H1 (cell line): ENCODE data around the gene LRRC23. TPM values are rescaled to one million over a fixed set of nuclear protein-coding genes. Genes with fewer than 3 reads are reported as not detected.

Experiments
- CTCF ChIA-PET: fragments of 300-600 bp; sonication (Branson Sonifier 250); formaldehyde crosslinking; loops from one replicate; lab custom pipeline; 2021; ENCODE audit not compliant: partially characterized antibody; lab: Charles Lee
- POLR2A ChIA-PET: fragments of 300-600 bp; sonication (Branson Sonifier 250); formaldehyde crosslinking; loops from one replicate; lab custom pipeline; 2021; ENCODE audit warnings: inconsistent platforms; ENCODE audit not compliant: partially characterized antibody; lab: Charles Lee
- DNase-seq, 2 experiments: peaks; one replicate each; pipeline versions ENCODE4 v3.0.0 to v3.0.0-alpha.2; 2010 to 2022; ENCODE audit warnings: low spot score in 2 of 2, low read depth in 1 of 2, mixed read lengths in 1 of 2
- FAIRE-seq: peaks from 2 replicates; lab custom pipeline; 2011; peaks lifted over from hg19 to GRCh38; lab: Jason Lieb, UNC
- H2AFZ ChIP-seq: 2 replicates; pipeline ENCODE4 v1.8.1; 2012; ENCODE audit warnings: low read length, inconsistent platforms
- H2AK5ac ChIP-seq: 2 replicates; pipeline ENCODE4 v1.6.1; 2013; ENCODE audit warnings: low read depth, low read length
- H2BK120ac ChIP-seq: replicated peaks from 2 replicates; pipeline ENCODE3; 2013; ENCODE audit warnings: low read depth, low read length, inconsistent platforms
- H2BK12ac ChIP-seq: 2 replicates; pipeline ENCODE4 v1.6.1; 2013; ENCODE audit warnings: low read depth, low read length
- H2BK15ac ChIP-seq: 2 replicates; pipeline ENCODE4 v1.6.1; 2013; ENCODE audit warnings: low read length
- H2BK20ac ChIP-seq: 2 replicates; pipeline ENCODE4 v1.6.1; 2013; ENCODE audit warnings: low read length
- H2BK5ac ChIP-seq: 2 replicates; pipeline ENCODE4 v1.6.1; 2013; ENCODE audit warnings: low read depth, low read length
- H3K14ac ChIP-seq: 2 replicates; pipeline ENCODE4 v1.6.1; 2013; ENCODE audit warnings: inconsistent platforms; ENCODE audit not compliant: insufficient read length
- H3K18ac ChIP-seq: 2 replicates; pipeline ENCODE4 v1.6.1; 2013; ENCODE audit warnings: low read length; ENCODE audit errors: extremely low read depth
- H3K23ac ChIP-seq: 2 replicates; pipeline ENCODE4 v1.6.1; 2013; ENCODE audit warnings: inconsistent platforms; ENCODE audit not compliant: insufficient read length
- H3K23me2 ChIP-seq: 2 replicates; pipeline ENCODE4 v1.6.1; 2013; ENCODE audit warnings: low read depth, low read length
- H3K27ac ChIP-seq: 2 replicates; pipeline ENCODE4 v1.6.1; 2011; ENCODE audit warnings: low read depth, low read length, inconsistent platforms
- H3K27me3 ChIP-seq, 4 experiments: replicated peaks in 1 of 4; 1 replicate in 1 of 4; 2 replicates in 3 of 4; pipeline versions ENCODE4 v1.6.1 to v1.8.1; 2011 to 2013; ENCODE audit warnings: low read length in 3 of 4, mild to moderate bottlenecking in 3 of 4, inconsistent platforms in 2 of 4, mixed read lengths in 2 of 4, moderate library complexity in 1 of 4; ENCODE audit not compliant: control insufficient read depth in 3 of 4, insufficient read depth in 3 of 4; ENCODE audit errors: extremely low read depth in 1 of 4
- H3K36me3 ChIP-seq, 4 experiments: 2 replicates each; pipeline versions ENCODE4 v1.6.1 to v1.8.1; 2011 to 2013; ENCODE audit warnings: mild to moderate bottlenecking in 4 of 4, low read length in 3 of 4, moderate library complexity in 2 of 4, control low read depth in 1 of 4, inconsistent platforms in 1 of 4; ENCODE audit not compliant: insufficient read depth in 4 of 4, control insufficient read depth in 2 of 4
- H3K4ac ChIP-seq: replicated peaks from 2 replicates; pipeline ENCODE3; 2013; ENCODE audit warnings: low read length, low read depth, mixed read lengths, inconsistent platforms; ENCODE audit not compliant: insufficient read length
- H3K4me1 ChIP-seq, 4 experiments: replicated peaks in 1 of 4; 1 replicate in 1 of 4; 2 replicates in 3 of 4; pipeline versions ENCODE4 v1.6.1 to v1.8.1; 2011 to 2013; ENCODE audit warnings: low read length in 3 of 4, inconsistent platforms in 2 of 4, mixed read lengths in 1 of 4; ENCODE audit not compliant: insufficient read depth in 4 of 4, control insufficient read depth in 3 of 4
- H3K4me2 ChIP-seq, 2 experiments: 2 replicates each; pipeline versions ENCODE4 v1.6.1 to v1.8.1; 2011 to 2013; ENCODE audit warnings: low read depth in 2 of 2, low read length in 2 of 2, control low read depth in 1 of 2, inconsistent platforms in 1 of 2, mild to moderate bottlenecking in 1 of 2; ENCODE audit not compliant: insufficient read depth in 1 of 2
- H3K4me3 ChIP-seq, 4 experiments: fragments of 200-600, 300-600 bp in 1 of 4; sonication (generic), shearing (Covaris generic), sonication (Bioruptor Twin) in 1 of 4; 2 replicates each; pipeline versions ENCODE4 v1.5.1 to v1.8.1; 2011 to 2016; ENCODE audit warnings: low read length in 4 of 4, low read depth in 3 of 4, control low read depth in 2 of 4, inconsistent platforms in 2 of 4, mild to moderate bottlenecking in 2 of 4, mixed read lengths in 1 of 4, moderate library complexity in 1 of 4; ENCODE audit not compliant: insufficient read depth in 2 of 4; ENCODE audit errors: extremely low read depth in 1 of 4
- H3K56ac ChIP-seq: replicated peaks from 2 replicates; pipeline ENCODE3; 2013; ENCODE audit warnings: low read depth, mild to moderate bottlenecking, mixed read lengths, low read length, inconsistent platforms; ENCODE audit not compliant: insufficient read length
- H3K79me1 ChIP-seq: 2 replicates; pipeline ENCODE4 v1.6.1; 2013; ENCODE audit warnings: low read depth, low read length, control low read depth
- H3K79me2 ChIP-seq, 2 experiments: 2 replicates each; pipeline versions ENCODE4 v1.6.1 to v1.8.1; 2012 to 2013; ENCODE audit warnings: low read length in 2 of 2, mild to moderate bottlenecking in 2 of 2, inconsistent platforms in 1 of 2; ENCODE audit not compliant: insufficient read depth in 2 of 2, control insufficient read depth in 1 of 2
- H3K9ac ChIP-seq, 4 experiments: replicated peaks in 1 of 4; 1 replicate in 1 of 4; 2 replicates in 3 of 4; pipeline versions ENCODE4 v1.6.1 to v1.8.1; 2011 to 2013; ENCODE audit warnings: low read depth in 3 of 4, low read length in 3 of 4, control low read depth in 2 of 4, mild to moderate bottlenecking in 2 of 4, moderate library complexity in 2 of 4, inconsistent platforms in 1 of 4; ENCODE audit errors: extremely low read depth in 1 of 4
- H3K9me3 ChIP-seq, 2 experiments: 2 replicates each; pipeline versions ENCODE4 v1.6.1 to v1.8.1; 2012 to 2013; ENCODE audit warnings: mild to moderate bottlenecking in 2 of 2, moderate library complexity in 2 of 2, control low read depth in 1 of 2, inconsistent platforms in 1 of 2, low read depth in 1 of 2, low read length in 1 of 2, mixed read lengths in 1 of 2; ENCODE audit not compliant: insufficient read depth in 2 of 2
- H4K20me1 ChIP-seq, 2 experiments: replicated peaks in 1 of 2; 2 replicates each; pipeline versions ENCODE3 to v1.8.1; 2011 to 2013; ENCODE audit warnings: inconsistent platforms in 2 of 2, low read length in 2 of 2, mild to moderate bottlenecking in 1 of 2; ENCODE audit not compliant: insufficient read depth in 2 of 2, control insufficient read depth in 1 of 2
- H4K5ac ChIP-seq: 2 replicates; pipeline ENCODE4 v1.6.1; 2013; ENCODE audit warnings: low read length, low read depth, mixed read lengths, inconsistent platforms; ENCODE audit not compliant: insufficient read length
- H4K8ac ChIP-seq: 2 replicates; pipeline ENCODE4 v1.8.0; 2013; ENCODE audit warnings: mild to moderate bottlenecking, moderate library complexity, low read length, inconsistent platforms; ENCODE audit not compliant: insufficient read depth; ENCODE audit errors: extremely low read depth
- H4K91ac ChIP-seq: replicated peaks from 2 replicates; pipeline ENCODE3; 2013; ENCODE audit warnings: low read length, mixed read lengths, inconsistent platforms; ENCODE audit not compliant: insufficient read length
- ASH2L ChIP-seq: fragments of 200-600, 300-600 bp; sonication (generic); IDR thresholded peaks from one replicate; pipeline ENCODE4 v1.7.1; 2017; ENCODE audit warnings: low read length
- CREB1 ChIP-seq: IDR thresholded peaks from 2 replicates; pipeline ENCODE4 v1.6.1; 2012; ENCODE audit warnings: inconsistent platforms
- HDAC6 ChIP-seq: IDR thresholded peaks from one replicate; pipeline ENCODE4 v1.7.1; 2012; ENCODE audit warnings: low read depth, mild to moderate bottlenecking, inconsistent platforms, low read length, moderate library complexity
- RBBP5 ChIP-seq: IDR thresholded peaks from 2 replicates; pipeline ENCODE4 v1.7.1; 2012; ENCODE audit warnings: low read depth, mild to moderate bottlenecking, inconsistent platforms, low read length, moderate library complexity, borderline replicate concordance
- TAF1 ChIP-seq: IDR thresholded peaks from 2 replicates; pipeline ENCODE4 v1.6.1; 2011; ENCODE audit warnings: mild to moderate bottlenecking, low read depth, low read length
- WGBS, 2 experiments: shearing (Covaris generic) in 1 of 2; methylation state at CpG; one replicate each; pipeline versions ENCODE4 v1.1.6 to v1.1.7; 2013 to 2015; ENCODE audit warnings: low lambda C conversion rate in 2 of 2, mixed read lengths in 2 of 2, inconsistent platforms in 1 of 2, low coverage in 1 of 2, missing lambda C conversion rate in 1 of 2; ENCODE audit not compliant: insufficient replicate concordance in 2 of 2, insufficient coverage in 1 of 2, insufficient read length in 1 of 2; ENCODE audit errors: extremely low coverage in 1 of 2, missing lambda C conversion rate in 1 of 2; 5-methylcytosine and 5-hydroxymethylcytosine counted together
- polyA plus RNA-seq, 7 experiments: library from polyadenylated mRNA; depleted of rRNA in 3 of 7; stranded (reverse) in 5 of 7; unstranded in 2 of 7; fragments of >200 nt in 5 of 7; fragments of 200-250 nt in 2 of 7; gene quantifications; 1 replicate in 5 of 7; 2 replicates in 1 of 7; 4 replicates in 1 of 7; pipeline versions ENCODE4 v1.2.1 to v1.2.3, GENCODE V29; 2011 to 2013; ENCODE audit warnings: missing spikeins in 2 of 7, mixed read lengths in 2 of 7
- total RNA-seq: library from RNA; stranded (reverse); fragmentation: NEBNext Ultra II Directional; extraction: Animal tissue kit (Norgen Biotek cat#: 25700); gene quantifications from 2 replicates; pipeline ENCODE4 v1.2.1, GENCODE V29; 2021
- TF ChIP-seq, protein P1 (sequence below): IDR thresholded peaks from 2 replicates; pipeline ENCODE4 v1.6.1; 2012; ENCODE audit warnings: inconsistent platforms

The LRRC23 gene
- total and polyA plus RNA-seq, 2 of the 8 experiments (the other 6 are each of a cell fraction or from before 2014, with no cell fraction given), result 2.5 to 3.6 TPM

DNA sequence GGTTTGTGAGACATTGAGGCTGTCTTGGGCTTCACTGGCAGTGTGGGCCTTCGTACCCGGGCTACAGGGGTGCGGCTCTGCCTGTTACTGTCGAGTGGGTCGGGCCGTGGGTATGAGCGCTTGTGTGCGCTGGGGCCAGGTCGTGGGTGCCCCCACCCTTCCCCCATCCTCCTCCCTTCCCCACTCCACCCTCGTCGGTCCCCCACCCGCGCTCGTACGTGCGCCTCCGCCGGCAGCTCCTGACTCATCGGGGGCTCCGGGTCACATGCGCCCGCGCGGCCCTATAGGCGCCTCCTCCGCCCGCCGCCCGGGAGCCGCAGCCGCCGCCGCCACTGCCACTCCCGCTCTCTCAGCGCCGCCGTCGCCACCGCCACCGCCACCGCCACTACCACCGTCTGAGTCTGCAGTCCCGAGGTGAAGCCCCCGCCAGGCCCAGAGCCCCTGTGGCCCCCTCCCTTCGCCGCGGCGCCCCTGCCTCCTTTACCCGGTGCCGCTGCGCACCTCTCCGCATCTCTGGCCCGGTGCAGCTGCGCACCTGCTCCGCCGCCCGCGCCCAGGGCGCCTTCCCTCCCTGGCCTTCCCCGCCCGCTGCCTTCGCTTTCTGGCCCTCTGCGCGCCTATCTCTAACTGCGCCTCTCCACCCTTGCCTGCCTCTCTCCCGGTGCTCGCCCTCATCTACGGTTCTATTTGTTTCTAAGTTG is 9.8 kb downstream of the LRRC23 start, which contains the start of gene ENO2:
ENO2 (plus strand) TSS at position 335 of the 701 bp plus-strand sequence. CDS start 1,253 bp downstream, outside the sequence.
- H2AK5ac ChIP-seq, result no peak within 1 kb of the TSS
- peak within 1 kb of the TSS; percentile 48; the same call in 1 of the 2 replicates for H2BK20ac ChIP-seq
- peak within 1 kb of the TSS; percentile 60; the same call in 1 of the 2 replicates for H2BK5ac ChIP-seq
- no peak within 1 kb of the TSS for H2AFZ ChIP-seq
- H4K91ac ChIP-seq, result peak within 1 kb of the TSS; percentile 62
- H3K18ac ChIP-seq, result peak within 1 kb of the TSS; percentile 87
- WGBS, 2 experiments, result 5% methylated on average over 29 of the region's 68 CpGs; no CpG with 5 or more reads in 1 of the 2 experiments
- H3K27ac ChIP-seq, result 0 out of 2 replicates have a peak within 1 kb of the TSS, but pooled peaks have one; percentile 26
- H3K27me3 ChIP-seq, result no peaks in the 10 kb centered on the region
- H3K23me2 ChIP-seq, result peaks cover 11% of the 10 kb centered on the region; the same call in 1 of the 2 replicates
- FAIRE-seq (no peak), DNase-seq (peak in 1 of 2 experiments; percentile 72)
- peaks cover 7 to 34% (median 19%) of the 10 kb centered on the region in 4 experiments; a peak in 7 of 8 replicates for H3K36me3 ChIP-seq
- H4K20me1 ChIP-seq, result peaks cover 0 to 2% of the 10 kb centered on the region in 2 experiments
- peak within 1 kb of the TSS; percentile 23 for H4K5ac ChIP-seq
- peak within 1 kb of the TSS; percentile 94 for H3K4ac ChIP-seq
- H3K4me3 ChIP-seq, result peak within 1 kb of the TSS; percentile 67 to 86 (median 78)
- H3K4me2 ChIP-seq, result peak within 1 kb of the TSS; percentile 84 to 92
- peaks cover 4% of the 10 kb centered on the region for H3K79me1 ChIP-seq
- H2BK15ac ChIP-seq, result peak within 1 kb of the TSS; percentile 75; the same call in 1 of the 2 replicates
- peaks cover 0 to 18% (median 9%) of the 10 kb centered on the region in 4 experiments; a peak in 6 of 7 replicates for H3K4me1 ChIP-seq
- no peaks in the 10 kb centered on the region for H3K9me3 ChIP-seq
- peak within 1 kb of the TSS; percentile 55 for H2BK120ac ChIP-seq
- no peak within 1 kb of the TSS for H3K23ac ChIP-seq
- peak within 1 kb of the TSS; percentile 88 for H4K8ac ChIP-seq
- peak within 1 kb of the TSS; percentile 43 to 74 (median 55) for H3K9ac ChIP-seq
- peaks cover 0 to 9% of the 10 kb centered on the region in 2 experiments; a peak in 1 of 4 replicates for H3K79me2 ChIP-seq
- H3K14ac ChIP-seq, result no peak within 1 kb of the TSS
- peak within 1 kb of the TSS; percentile 10 for H3K56ac ChIP-seq
- ChIA-PET POLR2A (interaction anchor here (0.7 to 39.6 kb wide), 9 partner anchors 10 to 86 kb away, joined by 3 to 1027 read pairs (median 5); partner anchors contain the start of genes ATN1, C12orf57, CDCA3 and LRRC23), CTCF (interaction anchor here (0.7 to 9.3 kb wide), 7 partner anchors 9 to 55 kb away, joined by 3 to 74 read pairs (median 8); partner anchors contain the start of gene LRRC23)
- peak within 1 kb of the TSS; percentile 87; the same call in 1 of the 2 replicates for H2BK12ac ChIP-seq
- TF ChIP-seq RBBP5 (0 out of 2 replicates have a peak, but pooled peaks have one; percentile 38), TAF1 (peak; percentile 37; the same call in 1 of the 2 replicates), ASH2L (peak; percentile 83), HDAC6 (no peak), CREB1 (0 out of 2 replicates have a peak, but pooled peaks have one; percentile 15)
- TF ChIP-seq, protein P1, sequence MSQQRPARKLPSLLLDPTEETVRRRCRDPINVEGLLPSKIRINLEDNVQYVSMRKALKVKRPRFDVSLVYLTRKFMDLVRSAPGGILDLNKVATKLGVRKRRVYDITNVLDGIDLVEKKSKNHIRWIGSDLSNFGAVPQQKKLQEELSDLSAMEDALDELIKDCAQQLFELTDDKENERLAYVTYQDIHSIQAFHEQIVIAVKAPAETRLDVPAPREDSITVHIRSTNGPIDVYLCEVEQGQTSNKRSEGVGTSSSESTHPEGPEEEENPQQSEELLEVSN, result peak; percentile 58; the same call in 1 of the 2 replicates
